OCI-LY7 (cell line): ENCODE results near the gene RAB17. TPM values are rescaled to one million over a fixed set of nuclear protein-coding genes. Genes with fewer than 3 reads are reported as not detected.

Source experiments
- BruUV-seq: library from RNA; stranded (reverse); fragments of 400-500 nt; replicated peaks from 2 replicates; lab custom pipeline; 2021; lab: Mats Ljungman, UMichigan
- CTCF ChIA-PET: fragments of 300-600 bp; sonication (Branson Sonifier 250); formaldehyde crosslinking; loops from one replicate; lab custom pipeline; 2022; ENCODE audit warnings: antibody characterized with exemption; ENCODE audit not compliant: unreplicated experiment; lab: Charles Lee
- POLR2A ChIA-PET: fragments of 300-600 bp; sonication (Branson Sonifier 250); formaldehyde crosslinking; loops from one replicate; lab custom pipeline; 2022; ENCODE audit warnings: antibody characterized with exemption; lab: Charles Lee
- DNase-seq: peaks from one replicate; pipeline ENCODE4 v3.0.0-alpha.2; 2015; ENCODE audit warnings: low spot score
- H2AFZ ChIP-seq: fragments of 200-600 bp; sonication (generic), shearing (Covaris generic); 2 replicates; pipeline ENCODE4 v1.6.1; 2014; ENCODE audit warnings: mild to moderate bottlenecking, antibody characterized with exemption, low read length, moderate library complexity
- H3K27ac ChIP-seq: fragments of 200-600 bp; sonication (generic); 2 replicates; pipeline ENCODE4 v1.5.1; 2014; ENCODE audit warnings: mixed run types, low read depth, mild to moderate bottlenecking, moderate library complexity, low read length, inconsistent platforms; ENCODE audit not compliant: poor library complexity, severe bottlenecking
- H3K36me3 ChIP-seq: fragments of 200-600 bp; sonication (generic); 2 replicates; pipeline ENCODE4 v1.6.1; 2014; ENCODE audit warnings: mild to moderate bottlenecking, antibody characterized with exemption, low read length, moderate library complexity, mixed read lengths; ENCODE audit not compliant: insufficient read depth
- H3K4me1 ChIP-seq: fragments of 200-600 bp; sonication (generic); 2 replicates; pipeline ENCODE4 v1.5.1; 2014; ENCODE audit warnings: mild to moderate bottlenecking, low read length; ENCODE audit not compliant: insufficient read depth, poor library complexity, severe bottlenecking
- H3K4me2 ChIP-seq: fragments of 200-600 bp; sonication (generic); 2 replicates; pipeline ENCODE4 v1.6.1; 2014; ENCODE audit warnings: mild to moderate bottlenecking, low read length
- H3K4me3 ChIP-seq: fragments of 200-600 bp; sonication (generic); 2 replicates; pipeline ENCODE4 v1.5.1; 2014; ENCODE audit warnings: mild to moderate bottlenecking, low read depth, low read length; ENCODE audit not compliant: poor library complexity, severe bottlenecking
- H3K79me2 ChIP-seq: fragments of 200-600 bp; sonication (generic); 2 replicates; pipeline ENCODE4 v1.6.1; 2016; ENCODE audit warnings: low read depth, mild to moderate bottlenecking, low read length, moderate library complexity, mixed read lengths; ENCODE audit not compliant: insufficient read depth
- H3K9me2 ChIP-seq: fragments of 200-600 bp; sonication (generic); 2 replicates; pipeline ENCODE4 v1.6.1; 2016; ENCODE audit warnings: mild to moderate bottlenecking, low read length, mixed read lengths; ENCODE audit not compliant: insufficient read depth
- H3K9me3 ChIP-seq: fragments of 200-600 bp; sonication (generic); 2 replicates; pipeline ENCODE4 v1.6.1; 2014; ENCODE audit warnings: mild to moderate bottlenecking, mixed run types, low read length, mixed read lengths
- H4K20me1 ChIP-seq: fragments of 200-600 bp; sonication (generic); 2 replicates; pipeline ENCODE4 v1.6.1; 2014; ENCODE audit warnings: mild to moderate bottlenecking, antibody characterized with exemption, low read length, moderate library complexity, mixed read lengths; ENCODE audit not compliant: insufficient read depth
- CTCF ChIP-seq: fragments of 200-600 bp; sonication (generic); conservative IDR thresholded peaks from 2 replicates; pipeline ENCODE4 v1.5.1; 2014; ENCODE audit warnings: mild to moderate bottlenecking, antibody characterized with exemption, low read length, moderate library complexity, mixed read lengths
- EZH2phosphoT487 ChIP-seq: fragments of 200-600 bp; sonication (generic); IDR thresholded peaks from 2 replicates; pipeline ENCODE4 v1.6.1; 2018; ENCODE audit warnings: low read depth, borderline replicate concordance, mild to moderate bottlenecking, mixed run types, antibody characterized with exemption, low read length, moderate library complexity, mixed read lengths
- intact Hi-C: fragments of 100-400 bp; cut with micrococcal nuclease; formaldehyde crosslinking; loops from one replicate; pipeline ENCODE4 v1.10.0; 2022; ENCODE audit not compliant: unreplicated experiment
- total RNA-seq, 2 experiments: library from RNA; depleted of rRNA in 1 of 2; stranded (reverse); fragments of >200 nt in 1 of 2; shearing (Covaris generic) in 1 of 2; gene quantifications; 2 replicates each; pipeline ENCODE4 v1.2.3, GENCODE V29; 2014 to 2022

Gene RAB17
- total RNA-seq, 2 experiments from 2014 or later, result not detected

GRCh38 chr2:237637429-237638135 lies 47.0 kb upstream of the RAB17 start:
- Histone ChIP-seq H4K20me1 (no peaks in the 10 kb centered on the region), H3K4me2 (no peak overlapping the region), H3K4me3 (no peak overlapping the region), H2AFZ (no peak overlapping the region), H3K27ac (no peak overlapping the region), H3K79me2 (no peaks in the 10 kb centered on the region), H3K9me3 (peaks cover 10% of the 10 kb centered on the region; the same call in 1 of the 2 replicates), H3K36me3 (no peaks in the 10 kb centered on the region), H3K9me2 (no peaks in the 10 kb centered on the region), H3K4me1 (no peaks in the 10 kb centered on the region)
- ChIA-PET CTCF (no interaction called here), POLR2A (interaction anchor here (0.8 kb wide), 1 partner anchor 63 kb away, joined by 3 read pairs; no protein-coding TSS in a partner anchor)
- no peak for DNase-seq
- intact Hi-C loops, result no loop called here
- BruUV-seq, result no TSS peak
- TF ChIP-seq EZH2phosphoT487, result no peak
- no peak for TF ChIP-seq CTCF

- CTCF ChIA-PET, result no interaction called here
- Histone ChIP-seq H3K4me2 (no peak overlapping the region), H3K4me1 (peaks cover 6% of the 10 kb centered on the region), H3K4me3 (no peak overlapping the region), H3K9me3 (peaks cover 6% of the 10 kb centered on the region; the same call in 1 of the 2 replicates), H2AFZ (no peak overlapping the region; the same call in 1 of the 2 replicates), H3K9me2 (no peaks in the 10 kb centered on the region), H4K20me1 (no peaks in the 10 kb centered on the region), H3K36me3 (no peaks in the 10 kb centered on the region), H3K27ac (no peak overlapping the region), H3K79me2 (no peaks in the 10 kb centered on the region)
- POLR2A ChIA-PET, result no interaction called here
- no TSS peak for BruUV-seq
- TF ChIP-seq CTCF, result no peak
- DNase-seq, result no peak
- intact Hi-C loops, result no loop called here
Observed at GRCh38 chr2:237636578-237636977, 46.0 kb upstream of the RAB17 start.

GRCh38 chr2:237633061-237633561 lies 42.6 kb upstream of the RAB17 start:
- POLR2A ChIA-PET, result no interaction called here
- intact Hi-C loops, result no loop called here
- Histone ChIP-seq H3K4me1 (peaks cover 21% of the 10 kb centered on the region), H3K4me3 (no peak overlapping the region), H3K79me2 (no peaks in the 10 kb centered on the region), H3K4me2 (no peak overlapping the region), H2AFZ (no peak overlapping the region), H3K36me3 (no peaks in the 10 kb centered on the region), H4K20me1 (no peaks in the 10 kb centered on the region), H3K27ac (no peak overlapping the region), H3K9me3 (peaks cover 6% of the 10 kb centered on the region; the same call in 1 of the 2 replicates), H3K9me2 (no peaks in the 10 kb centered on the region)
- CTCF ChIA-PET, result no interaction called here
- TF ChIP-seq EZH2phosphoT487 (no peak), CTCF (no peak)
- no peak for DNase-seq
- BruUV-seq, result no TSS peak
